NCI-H82 treated with DMSO at 0.1 percent for 48 hours (cell line): ENCODE measurements around the gene CNNM2.

Experiments used
- DNase-seq: peaks from one replicate; lab custom pipeline; 2025; ENCODE audit not compliant: unreplicated experiment; lab: John Stamatoyannopoulos, UW

Gene CNNM2

DNA sequence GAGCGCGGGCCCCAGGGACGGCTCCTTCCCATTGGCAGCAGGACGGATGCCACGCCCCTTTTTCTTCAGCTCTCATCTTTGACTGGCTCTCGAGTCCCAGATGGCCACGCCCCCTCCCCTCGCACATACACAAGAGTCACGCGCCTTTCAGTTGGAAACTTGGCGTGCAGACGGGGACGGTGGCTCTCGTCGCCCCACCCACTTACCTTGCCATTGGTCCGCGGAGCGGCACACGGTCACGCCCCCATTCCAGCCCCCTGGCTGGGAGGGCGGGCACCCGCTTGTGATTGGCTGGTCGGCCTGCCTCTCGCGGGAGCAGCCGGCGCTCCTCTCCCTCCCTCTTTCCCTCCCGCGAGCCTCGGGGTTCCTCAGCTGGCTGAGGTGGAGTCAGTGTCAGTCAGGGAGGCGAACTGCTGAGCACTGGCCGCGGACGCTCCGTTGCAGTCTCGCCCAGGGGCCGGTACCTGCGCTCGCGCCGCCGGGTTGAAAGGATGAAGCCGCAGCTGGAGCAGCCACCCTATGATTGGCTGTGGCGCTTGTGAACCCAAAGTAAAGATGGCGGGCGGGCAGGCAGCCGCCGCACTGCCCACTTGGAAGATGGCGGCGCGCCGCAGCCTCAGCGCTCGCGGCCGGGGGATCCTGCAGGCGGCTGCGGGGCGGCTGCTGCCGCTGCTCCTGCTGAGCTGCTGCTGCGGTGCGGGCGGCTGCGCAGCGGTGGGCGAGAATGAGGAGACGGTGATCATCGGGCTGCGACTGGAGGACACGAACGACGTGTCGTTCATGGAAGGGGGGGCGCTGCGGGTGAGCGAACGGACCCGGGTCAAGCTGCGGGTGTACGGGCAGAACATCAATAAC, at the start of gene CNNM2:
CNNM2 (plus strand) TSS at position 333 of the 855 bp plus-strand sequence; CDS start at position 520, 187 bp downstream.
- DNase-seq = peak; percentile 97

DNA sequence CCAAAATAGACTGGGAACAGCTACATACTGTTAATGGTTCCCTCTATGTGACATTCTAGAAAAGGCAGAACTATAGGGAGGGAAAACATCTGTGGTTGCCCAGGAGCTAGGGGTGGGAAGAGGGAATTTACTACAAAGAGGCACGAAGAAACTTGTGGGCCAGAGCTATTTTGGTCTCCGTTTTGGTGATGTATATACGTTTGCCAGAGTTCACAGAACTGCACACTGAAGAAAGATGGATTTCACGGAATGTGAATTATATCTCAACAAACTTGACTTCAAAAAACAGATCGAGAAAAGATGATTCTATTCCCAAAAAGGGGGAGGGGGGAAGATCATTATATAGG, 49.2 kb upstream of the CNNM2 start:
- no peak for DNase-seq

DNA sequence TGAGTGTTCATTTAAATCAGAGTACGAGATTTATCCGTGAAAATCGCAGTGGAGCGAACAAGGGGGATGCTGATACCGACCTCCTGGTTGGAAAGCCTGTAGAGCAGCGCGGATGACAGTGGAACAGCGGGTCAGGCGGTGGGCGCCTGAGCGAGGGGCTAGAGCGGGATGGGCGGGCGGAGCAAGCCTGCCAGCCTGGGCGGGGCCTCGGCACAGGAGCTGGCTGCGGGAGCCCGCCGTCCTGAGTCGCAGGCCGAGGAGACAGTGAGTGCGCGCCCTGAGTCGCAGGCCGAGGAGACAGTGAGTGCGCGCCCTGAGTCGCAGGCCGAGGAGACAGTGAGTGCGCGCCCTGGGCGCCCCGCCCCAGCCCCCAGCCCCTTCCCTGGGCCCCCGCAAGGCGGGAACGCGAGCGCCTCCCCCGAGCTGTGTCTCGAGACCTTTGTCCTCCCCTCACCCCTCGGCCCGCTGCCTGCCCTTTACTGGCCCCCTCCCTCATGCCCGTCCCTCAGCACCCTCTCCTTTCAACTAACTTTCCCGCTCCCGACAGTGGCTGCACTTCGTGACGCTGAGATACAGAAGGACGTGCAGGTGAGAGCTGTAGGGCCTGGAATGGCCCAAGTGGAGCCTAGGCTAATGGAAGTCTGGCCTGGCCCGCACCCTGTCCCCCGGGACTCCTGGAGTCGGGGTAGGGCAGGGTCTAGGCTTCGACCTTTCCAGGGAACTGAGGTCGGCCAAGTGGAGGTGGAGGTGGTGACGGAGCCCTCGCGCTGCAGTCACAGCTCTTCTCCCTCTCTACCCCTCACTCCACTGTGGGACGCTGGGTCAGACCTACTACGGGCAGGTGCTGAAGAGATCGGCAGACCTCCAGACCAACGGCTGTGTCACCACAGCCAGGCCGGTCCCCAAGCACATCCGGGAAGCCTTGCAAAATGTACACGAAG, 48.6 kb upstream of the CNNM2 start, which contains the start of gene AS3MT:
AS3MT (plus strand) TSS at position 213 of the 941 bp plus-strand sequence; CDS start at position 336, 123 bp downstream.
- DNase-seq = peak; percentile 1

DNA sequence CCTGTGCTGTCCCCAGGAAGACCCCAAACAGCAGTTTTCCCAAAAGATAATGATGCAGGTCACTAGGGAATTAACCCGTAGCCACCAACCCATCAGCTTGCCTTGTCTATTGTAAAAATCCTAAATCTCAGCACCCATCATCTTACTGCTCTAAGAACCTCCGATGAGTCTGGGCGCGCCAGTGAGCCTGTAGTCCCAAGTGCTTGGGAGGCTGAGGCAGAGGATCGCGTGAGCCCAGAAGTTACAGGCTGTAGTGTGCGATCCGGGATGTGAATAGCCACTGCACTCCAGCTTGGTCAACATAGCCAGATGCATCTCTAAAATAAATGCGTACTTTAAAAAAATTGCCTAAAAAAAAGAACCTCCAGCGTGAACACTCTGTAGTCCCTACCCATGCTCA, 47.9 kb upstream of the CNNM2 start:
- DNase-seq = no peak

DNA sequence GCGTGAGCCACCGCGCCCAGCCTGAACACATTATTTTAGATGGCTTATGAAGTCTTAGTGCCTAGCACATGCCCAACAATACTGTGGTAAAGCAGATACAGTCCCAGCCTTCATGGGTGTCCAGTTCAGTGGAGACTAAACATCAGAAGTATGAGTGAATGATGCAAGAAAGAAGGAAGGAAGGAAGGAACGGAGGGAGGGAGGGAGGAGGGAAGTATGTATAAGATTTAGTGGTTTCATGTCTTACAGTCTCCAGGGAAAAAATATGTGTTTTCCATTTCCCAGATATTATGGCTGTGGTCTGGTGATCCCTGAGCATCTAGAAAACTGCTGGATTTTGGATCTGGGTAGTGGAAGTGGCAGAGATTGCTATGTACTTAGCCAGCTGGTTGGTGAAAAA, 45.9 kb upstream of the CNNM2 start:
- no peak for DNase-seq

DNA sequence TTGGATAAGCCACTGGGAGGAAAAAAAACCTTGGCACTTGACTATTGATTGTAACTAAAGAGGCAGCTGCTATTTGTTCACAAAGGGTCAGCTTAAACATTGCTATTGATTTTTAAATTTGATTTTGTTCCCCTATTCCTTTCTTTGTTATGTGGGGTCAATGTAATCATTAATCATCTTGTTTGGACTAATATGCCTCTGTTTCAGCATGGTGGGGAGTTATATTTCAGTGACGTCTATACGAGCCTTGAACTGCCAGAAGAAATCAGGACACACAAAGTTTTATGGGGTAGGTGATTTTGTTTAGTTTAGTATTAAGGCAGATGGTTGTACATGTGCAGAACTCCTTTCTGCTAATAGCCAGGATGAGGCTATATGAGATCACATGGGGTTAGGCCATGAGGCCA, 41.3 kb upstream of the CNNM2 start:
- no peak for DNase-seq

DNA sequence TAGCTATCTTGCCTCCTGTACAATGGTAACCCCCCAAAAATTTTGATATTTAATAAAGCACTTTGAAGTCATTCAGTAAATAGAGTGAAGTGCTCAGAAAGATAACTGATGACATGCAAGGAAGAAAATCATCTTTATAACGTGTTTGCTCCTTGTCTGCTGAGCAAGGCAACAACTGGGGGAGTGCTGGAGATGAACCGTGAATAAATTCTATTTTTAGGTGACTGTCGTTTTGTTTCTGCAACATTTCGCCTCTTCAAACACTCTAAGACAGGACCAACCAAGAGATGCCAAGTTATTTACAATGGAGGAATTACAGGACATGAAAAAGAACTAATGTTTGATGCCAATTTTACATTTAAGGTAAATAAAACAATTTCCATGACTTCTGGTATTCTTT, 39.5 kb upstream of the CNNM2 start:
- DNase-seq = no peak

DNA sequence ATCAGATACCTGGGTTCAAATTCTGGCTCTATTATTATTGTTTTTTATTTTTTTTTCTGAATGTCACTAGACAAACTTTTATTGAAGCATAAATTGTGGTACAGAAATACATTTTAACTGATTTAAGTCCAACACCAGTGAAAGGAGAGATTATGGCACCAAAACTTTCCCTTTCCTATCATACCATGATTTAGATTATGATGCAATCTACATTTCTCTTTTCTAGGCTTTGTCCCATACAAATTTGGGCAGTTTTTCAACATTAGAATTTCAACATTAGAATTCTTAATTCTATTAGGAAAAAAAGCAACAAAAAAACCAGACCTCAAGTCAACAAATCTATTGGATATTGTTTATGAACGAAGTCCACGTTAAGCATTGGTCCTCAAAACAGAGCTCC, 37.8 kb upstream of the CNNM2 start:
- DNase-seq = no peak

DNA sequence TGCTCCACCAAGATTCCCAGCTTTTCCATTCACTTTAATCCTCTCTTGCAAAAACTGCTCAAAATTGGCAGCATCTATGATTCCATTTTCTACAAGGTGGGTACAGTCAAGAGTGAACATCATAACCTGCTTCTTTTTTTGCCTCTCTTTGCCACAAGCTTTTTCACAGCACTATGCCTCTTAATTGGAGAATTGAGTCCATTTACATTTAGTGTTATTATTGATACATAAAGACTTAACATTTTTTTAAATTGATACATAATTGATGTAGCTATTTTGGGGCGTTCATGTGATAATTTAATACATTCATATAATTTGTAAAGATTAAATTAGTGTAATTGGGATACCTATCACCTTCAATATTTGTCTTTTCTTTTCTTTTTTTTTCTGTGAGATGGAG, 30.0 kb upstream of the CNNM2 start:
- DNase-seq = no peak

DNA sequence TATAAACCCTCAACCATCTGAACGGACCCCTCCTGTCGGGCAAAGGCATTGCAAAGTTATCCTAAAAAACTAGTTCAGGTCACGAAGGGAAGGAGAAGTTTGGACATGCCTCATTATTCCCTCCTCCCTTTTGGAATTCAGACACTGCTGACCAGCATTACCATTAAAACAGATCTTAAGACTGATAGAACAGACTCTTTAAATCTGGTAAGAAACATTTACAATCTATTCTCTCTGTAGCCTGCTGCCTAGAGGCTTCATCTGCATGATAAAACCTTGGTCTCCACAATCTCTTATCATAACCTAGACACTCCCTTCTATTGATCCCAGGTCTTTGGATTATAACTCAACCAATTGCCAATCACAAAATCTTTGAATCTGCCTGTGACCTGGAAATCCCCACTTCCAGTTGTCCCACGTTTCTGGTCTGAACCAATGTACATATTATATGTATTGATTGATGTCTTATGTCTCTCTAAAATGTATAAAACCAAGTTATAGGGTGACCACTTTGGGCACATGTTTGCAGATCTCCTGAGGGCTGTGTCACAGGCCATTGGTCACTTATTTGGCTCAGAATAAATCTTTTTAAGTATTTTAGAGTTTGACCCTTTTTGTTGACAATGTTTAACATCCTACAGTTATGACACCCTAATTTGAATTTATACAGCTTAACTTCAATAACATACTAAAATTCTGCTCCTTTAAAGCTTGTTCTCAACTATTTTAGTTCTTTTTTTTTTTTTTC, 23.5 kb upstream of the CNNM2 start:
- no peak for DNase-seq

DNA sequence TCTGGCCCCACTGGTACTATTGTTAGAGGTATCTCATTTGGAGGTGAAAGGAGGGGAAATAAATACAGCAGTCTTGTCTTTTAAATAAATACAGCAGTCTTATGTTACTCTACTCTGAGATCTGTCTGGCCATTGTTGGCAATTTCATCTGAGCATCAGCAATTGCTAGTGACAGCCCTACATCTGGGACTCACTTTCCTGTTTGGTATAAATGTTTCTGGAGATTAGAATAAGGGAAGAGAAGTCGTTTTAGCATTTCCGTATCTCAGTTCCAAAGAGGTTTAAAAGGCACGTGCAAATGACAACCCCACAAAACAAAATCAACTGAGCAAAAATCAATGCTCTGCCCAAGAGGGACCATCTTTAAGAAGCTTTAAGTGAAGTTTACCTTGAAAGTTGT, 18.1 kb upstream of the CNNM2 start:
- no peak for DNase-seq

DNA sequence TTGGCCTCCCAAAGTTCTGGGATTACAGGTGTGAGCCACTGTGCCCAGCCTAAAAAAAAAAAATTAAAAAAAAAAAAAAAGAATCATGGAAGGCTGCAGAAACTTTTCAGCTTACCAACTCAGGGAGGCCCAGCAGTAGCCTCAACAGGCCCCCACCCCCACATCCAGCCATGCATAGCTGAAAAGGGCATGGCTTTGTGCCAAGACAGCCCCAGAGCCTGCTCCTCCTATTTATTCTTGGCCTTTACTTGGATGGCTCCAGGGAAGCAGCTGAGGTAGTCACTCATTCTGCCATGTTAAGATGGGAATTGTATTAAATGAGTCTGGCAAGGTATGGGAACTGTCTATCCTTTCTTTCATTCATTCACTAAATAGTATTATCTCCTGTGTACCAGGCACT, 13.7 kb upstream of the CNNM2 start:
- DNase-seq = no peak

DNA sequence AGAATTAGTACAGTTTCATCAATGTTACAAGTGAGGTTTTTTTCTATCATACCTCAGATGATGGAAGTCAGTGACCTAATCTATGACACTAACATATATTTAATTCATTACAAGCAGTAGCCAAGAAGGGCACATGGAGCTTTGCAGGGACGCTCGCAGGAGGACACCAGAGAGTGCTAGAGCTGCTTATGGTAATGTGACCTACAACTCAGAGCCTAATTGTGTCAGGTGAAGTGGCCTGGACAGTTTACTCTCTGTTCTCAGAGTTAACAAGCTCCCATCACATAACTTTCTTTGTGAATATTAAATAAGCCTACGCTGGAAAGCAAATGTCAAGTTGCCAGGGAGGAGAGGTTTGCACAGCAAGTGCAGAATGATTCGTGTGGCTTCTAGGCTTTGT, 11.6 kb upstream of the CNNM2 start:
- no peak for DNase-seq

DNA sequence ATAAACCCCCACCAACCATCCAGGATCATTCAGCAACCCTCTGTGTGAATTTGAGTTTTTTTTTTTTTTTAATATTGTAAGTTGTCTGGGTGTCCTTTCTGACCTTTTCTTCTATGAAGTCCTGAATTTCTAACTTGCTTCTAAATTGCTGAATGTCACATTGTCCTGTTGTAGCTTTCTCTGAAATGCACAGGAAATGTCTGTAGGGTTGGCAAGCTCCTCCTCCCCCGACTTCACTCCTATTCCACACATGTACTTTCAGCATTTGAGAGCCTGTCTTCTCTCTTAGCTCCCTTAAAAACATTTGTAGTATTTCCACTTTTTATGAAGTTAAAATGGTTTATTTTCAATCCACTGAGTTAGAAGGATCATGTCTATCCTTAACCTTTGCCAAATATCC, 3.3 kb upstream of the CNNM2 start:
- no peak for DNase-seq

DNA sequence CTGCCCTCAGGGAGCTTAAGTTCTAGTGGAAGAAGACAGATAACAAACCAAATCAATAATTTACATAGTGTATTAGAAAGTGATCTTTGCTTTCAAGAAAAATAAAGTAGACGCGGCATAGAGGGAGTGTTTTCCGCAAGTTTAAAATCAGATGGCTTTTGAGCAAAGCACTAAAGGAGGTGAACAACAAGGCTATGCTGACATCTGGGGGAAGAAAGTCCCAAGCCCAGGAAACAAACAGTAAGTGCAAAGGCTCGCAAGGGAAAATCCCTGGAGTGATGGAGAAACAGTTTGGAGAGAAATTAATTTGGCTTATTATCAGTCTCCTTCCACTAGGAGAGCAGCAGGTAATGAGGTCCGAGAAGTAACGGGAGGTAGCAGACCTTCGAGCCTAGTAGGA, 1.9 kb upstream of the CNNM2 start:
- DNase-seq = no peak

DNA sequence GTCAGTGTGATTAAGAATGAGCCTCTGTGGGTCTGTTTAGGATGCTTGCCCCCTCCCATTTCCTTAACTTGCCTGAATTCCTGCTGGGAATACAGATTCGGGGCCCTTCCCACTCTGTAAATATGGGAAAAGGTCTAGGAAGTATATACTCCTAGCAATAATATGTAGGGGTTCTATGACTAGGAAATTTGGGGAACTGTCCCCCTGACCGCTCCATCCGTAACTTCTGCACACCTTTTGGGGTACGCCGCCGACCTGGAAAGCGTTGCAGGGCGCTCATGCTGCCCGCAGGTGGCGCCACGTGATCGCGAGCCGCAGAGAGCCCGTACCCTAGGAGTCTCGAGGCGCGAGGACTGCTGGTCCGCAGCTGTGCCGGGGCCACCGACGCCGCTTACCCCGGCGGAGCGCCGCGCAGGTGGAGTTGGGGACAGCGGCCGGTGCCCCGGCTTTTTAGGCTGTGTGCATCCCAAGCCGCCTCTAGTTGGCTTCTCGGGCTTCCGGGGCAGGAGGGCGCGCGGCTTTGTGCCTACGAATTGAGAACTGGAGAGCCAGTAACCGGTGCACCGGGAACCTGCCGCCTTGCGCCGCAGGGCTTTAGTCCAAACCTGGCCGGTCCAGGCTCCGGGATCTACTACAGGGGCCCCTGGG, 656 bp upstream of the CNNM2 start:
- DNase-seq = peak; percentile 56

DNA sequence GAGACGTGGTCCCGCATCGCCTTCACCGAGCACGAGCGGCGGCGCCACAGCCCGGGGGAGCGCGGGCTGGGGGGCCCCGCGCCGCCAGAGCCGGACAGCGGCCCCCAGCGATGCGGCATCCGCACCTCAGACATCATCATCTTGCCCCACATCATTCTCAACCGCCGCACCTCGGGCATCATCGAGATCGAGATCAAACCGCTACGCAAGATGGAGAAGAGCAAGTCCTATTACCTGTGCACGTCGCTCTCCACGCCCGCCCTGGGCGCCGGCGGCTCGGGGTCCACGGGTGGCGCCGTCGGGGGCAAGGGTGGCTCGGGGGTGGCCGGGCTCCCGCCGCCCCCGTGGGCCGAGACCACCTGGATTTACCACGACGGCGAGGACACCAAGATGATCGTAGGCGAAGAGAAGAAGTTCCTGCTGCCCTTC, 737 bp downstream of the CNNM2 start:
- no peak for DNase-seq

DNA sequence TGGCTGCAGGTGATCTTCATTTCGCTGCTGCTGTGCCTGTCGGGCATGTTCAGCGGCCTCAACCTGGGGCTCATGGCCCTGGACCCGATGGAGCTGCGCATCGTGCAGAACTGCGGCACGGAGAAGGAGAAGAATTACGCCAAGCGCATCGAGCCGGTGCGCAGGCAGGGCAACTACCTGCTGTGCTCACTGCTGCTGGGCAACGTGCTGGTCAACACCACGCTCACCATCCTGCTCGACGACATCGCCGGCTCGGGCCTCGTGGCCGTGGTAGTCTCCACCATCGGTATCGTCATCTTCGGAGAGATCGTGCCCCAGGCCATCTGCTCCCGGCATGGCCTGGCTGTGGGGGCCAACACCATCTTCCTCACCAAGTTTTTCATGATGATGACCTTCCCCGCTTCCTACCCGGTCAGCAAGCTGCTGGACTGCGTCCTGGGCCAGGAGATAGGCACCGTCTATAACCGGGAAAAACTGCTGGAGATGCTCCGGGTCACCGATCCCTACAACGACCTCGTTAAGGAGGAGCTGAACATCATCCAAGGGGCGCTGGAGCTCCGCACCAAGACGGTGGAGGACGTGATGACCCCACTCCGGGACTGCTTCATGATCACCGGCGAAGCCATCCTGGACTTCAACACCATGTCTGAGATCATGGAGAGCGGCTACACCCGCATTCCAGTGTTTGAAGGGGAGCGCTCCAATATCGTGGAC, 1.3 kb downstream of the CNNM2 start:
- DNase-seq = no peak

DNA sequence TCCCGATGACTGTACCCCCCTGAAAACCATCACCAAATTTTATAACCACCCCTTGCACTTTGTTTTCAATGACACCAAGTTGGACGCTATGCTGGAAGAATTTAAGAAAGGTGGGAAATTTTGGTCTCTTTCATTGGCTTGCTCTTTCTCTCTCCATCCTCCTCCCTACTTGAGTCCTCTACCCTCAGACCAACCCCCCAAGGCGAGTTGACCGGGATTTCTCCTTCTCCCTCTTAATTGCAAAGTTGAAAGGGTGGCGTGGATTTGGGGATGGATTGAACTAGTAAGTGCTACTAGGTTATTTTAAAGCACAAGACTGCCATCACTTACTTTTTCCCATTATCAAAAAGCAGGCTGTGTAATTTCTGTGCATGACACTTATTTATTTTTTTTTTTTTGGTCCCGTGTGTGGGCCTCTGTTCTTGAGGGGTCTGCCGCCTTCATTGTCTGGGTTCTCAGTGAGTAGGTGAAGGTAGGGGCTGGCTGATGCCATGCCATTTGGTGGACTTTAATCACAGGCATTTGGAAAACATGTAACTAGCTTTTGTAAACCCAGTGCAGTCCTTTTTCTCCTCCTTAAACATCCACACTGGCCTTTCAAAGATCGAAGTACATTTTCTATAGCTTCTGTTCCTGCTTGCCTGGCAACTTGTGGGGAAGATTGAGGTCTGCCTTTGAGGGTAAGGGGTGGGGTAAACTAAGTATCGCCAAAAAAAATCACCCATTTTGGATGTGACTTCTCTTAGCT, 2.1 kb downstream of the CNNM2 start:
- no peak for DNase-seq
